ENCODE measurements around the gene TSR3.

GRCh38 chr16:1390239-1390779 is 38.6 kb upstream of the TSR3 start:
- TF ChIP-seq CTCF (IDR thresholded peaks at IDR 0.05; ENCODE audit: low read length) (no peak), EZH2 (optimal IDR thresholded peaks at IDR 0.05; ENCODE audit: low read depth, low read length) (no peak)
